Activated CD4-positive, alpha-beta T cell treated with anti-CD3 and anti-CD28 coated beads, Interleukin-2, amount 10 ng/mL, durations not matched to agents 7 days and 5 days (primary cell): Measurements from ENCODE around the gene SERAC1. TPM values are rescaled to one million over a fixed set of nuclear protein-coding genes. Genes with fewer than 3 reads are reported as not detected.

Experiments
- CTCF ChIA-PET: fragments of 350-600 bp; sonication (Branson Sonifier 250); formaldehyde crosslinking; loops from one replicate; lab custom pipeline; 2021; ENCODE audit warnings: antibody characterized with exemption; lab: Charles Lee
- POLR2A ChIA-PET: fragments of 350-600 bp; sonication (Branson Sonifier 250); formaldehyde crosslinking; loops from one replicate; lab custom pipeline; 2021; ENCODE audit warnings: antibody characterized with exemption; lab: Charles Lee
- DNase-seq: peaks from one replicate; pipeline ENCODE4 v3.0.0-alpha.2; 2020
- H3K27ac Mint-ChIP-seq: one replicate; pipeline ENCODE4 v1.8.0; 2021; ENCODE audit warnings: mild to moderate bottlenecking, moderate library complexity, mixed read lengths
- H3K27me3 Mint-ChIP-seq: one replicate; pipeline ENCODE4 v1.8.0; 2021; ENCODE audit warnings: mixed read lengths
- H3K36me3 Mint-ChIP-seq: one replicate; pipeline ENCODE4 v1.8.0; 2021; ENCODE audit warnings: low read depth, mixed read lengths
- H3K4me1 Mint-ChIP-seq: one replicate; pipeline ENCODE4 v1.8.0; 2021; ENCODE audit warnings: mixed read lengths
- H3K4me3 Mint-ChIP-seq: one replicate; pipeline ENCODE4 v1.8.0; 2021; ENCODE audit warnings: mild to moderate bottlenecking, moderate library complexity, mixed read lengths
- H3K9me3 Mint-ChIP-seq: one replicate; pipeline ENCODE4 v1.8.0; 2021; ENCODE audit warnings: mixed read lengths
- total RNA-seq, 2 experiments: library from RNA; stranded (reverse); gene quantifications; one replicate each; pipeline ENCODE4 v1.2.3, GENCODE V29; 2021

The SERAC1 gene
- total RNA-seq, 2 experiments from 2014 or later: 4.5 TPM

DNA sequence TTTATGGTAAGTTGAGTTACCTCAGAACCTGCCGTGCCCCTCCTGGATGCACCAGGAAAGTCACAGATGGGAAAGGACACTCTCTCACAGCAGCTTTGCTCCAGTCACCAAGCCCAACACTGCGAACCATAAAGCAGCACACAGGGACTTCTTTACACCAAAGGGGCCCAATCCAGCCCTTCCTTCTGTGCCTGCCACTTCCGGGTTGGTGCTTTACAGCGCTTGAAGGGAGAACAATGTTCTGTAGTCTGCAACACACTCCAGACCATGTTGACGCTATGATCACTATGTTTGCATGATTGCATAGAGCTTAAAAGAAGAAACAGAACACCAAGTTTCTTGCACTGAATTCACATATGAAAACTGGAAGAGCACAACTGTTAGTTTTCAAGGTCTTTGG, 57.1 kb downstream of the SERAC1 start:
- ChIA-PET CTCF (interaction anchor here (1.1 kb wide), 1 partner anchor 15 kb away, joined by 3 read pairs; no protein-coding TSS in a partner anchor), POLR2A (no interaction called here)
- no peak overlapping the region for H3K27ac Mint-ChIP-seq
- no peaks in the 10 kb centered on the region for H3K27me3 Mint-ChIP-seq
- DNase-seq: no peak
- H3K9me3 Mint-ChIP-seq: no peaks in the 10 kb centered on the region
- peaks cover 24% of the 10 kb centered on the region for H3K36me3 Mint-ChIP-seq
- no peak overlapping the region for H3K4me3 Mint-ChIP-seq
- no peaks in the 10 kb centered on the region for H3K4me1 Mint-ChIP-seq

DNA sequence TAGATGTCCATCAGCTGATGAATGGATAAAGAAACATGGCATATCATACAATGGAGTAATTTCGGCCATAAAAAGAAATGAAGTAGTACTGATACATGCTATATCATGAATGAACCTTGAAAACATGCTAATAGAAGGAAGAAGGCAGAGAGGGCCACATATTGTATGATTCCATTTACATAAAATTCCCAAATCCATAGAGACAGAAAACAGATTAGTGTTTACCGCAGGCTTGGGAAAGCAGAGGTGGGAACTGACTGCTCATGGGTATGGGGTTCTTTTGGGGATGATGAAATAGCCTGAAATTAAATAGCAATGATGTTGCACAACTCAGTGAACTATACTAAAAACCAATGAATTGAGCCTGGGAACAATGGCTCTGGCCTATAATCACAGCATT, 58.3 kb downstream of the SERAC1 start:
- H3K36me3 Mint-ChIP-seq: peaks cover 24% of the 10 kb centered on the region
- POLR2A ChIA-PET: no interaction called here
- no peaks in the 10 kb centered on the region for H3K4me1 Mint-ChIP-seq
- H3K9me3 Mint-ChIP-seq: no peaks in the 10 kb centered on the region
- no peaks in the 10 kb centered on the region for H3K27me3 Mint-ChIP-seq
- DNase-seq: no peak
- H3K27ac Mint-ChIP-seq: no peak overlapping the region
- CTCF ChIA-PET: interaction anchor here (0.8 to 1.2 kb wide), 2 partner anchors 37 to 398 kb away, joined by 3 to 4 read pairs; no protein-coding TSS in a partner anchor
- no peak overlapping the region for H3K4me3 Mint-ChIP-seq

DNA sequence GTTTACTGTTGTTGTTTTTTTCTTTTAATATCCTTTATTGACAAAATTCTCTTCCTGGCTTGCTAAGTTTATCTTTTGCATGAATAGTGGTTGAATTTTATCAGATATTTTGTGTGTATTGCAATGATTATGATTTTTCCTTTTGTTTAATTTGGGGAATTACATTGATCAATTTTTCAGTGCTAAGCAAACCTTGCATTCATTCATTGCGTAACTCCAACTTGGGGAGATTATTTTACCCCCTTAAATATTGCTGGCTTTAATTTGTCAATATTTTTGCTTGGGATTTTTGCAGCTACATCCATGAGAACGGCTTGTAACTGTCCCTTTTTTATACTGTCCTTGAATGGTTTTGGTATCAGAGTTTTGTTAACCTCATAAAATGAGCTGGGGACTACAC, 63.4 kb downstream of the SERAC1 start:
- H3K4me3 Mint-ChIP-seq: no peak overlapping the region
- ChIA-PET POLR2A (no interaction called here), CTCF (interaction anchor here (1.2 kb wide), 1 partner anchor 11 kb away, joined by 3 read pairs; no protein-coding TSS in a partner anchor)
- H3K4me1 Mint-ChIP-seq: no peaks in the 10 kb centered on the region
- no peaks in the 10 kb centered on the region for H3K27me3 Mint-ChIP-seq
- H3K9me3 Mint-ChIP-seq: no peaks in the 10 kb centered on the region
- no peak for DNase-seq
- no peak overlapping the region for H3K27ac Mint-ChIP-seq
- peaks cover 14% of the 10 kb centered on the region for H3K36me3 Mint-ChIP-seq

DNA sequence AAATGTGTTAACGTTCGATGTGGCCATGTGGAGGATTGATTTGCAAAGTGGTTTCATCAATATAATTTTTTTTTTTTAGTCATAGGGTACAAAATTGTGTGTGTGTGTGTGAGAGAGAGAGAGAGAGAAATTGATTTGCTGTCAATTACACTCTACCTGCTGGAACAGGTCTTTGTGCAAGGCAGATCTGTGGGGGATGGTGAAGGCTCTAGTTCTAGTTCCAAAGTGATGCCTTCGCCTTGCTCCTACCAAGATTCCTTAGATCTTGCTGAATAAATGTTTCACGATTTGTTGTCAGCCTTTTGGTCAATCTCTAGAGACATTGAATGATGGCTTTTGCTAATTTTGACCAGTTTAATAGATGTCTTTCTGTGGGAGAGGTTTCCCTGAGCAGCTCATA, 64.8 kb downstream of the SERAC1 start:
- CTCF ChIA-PET: no interaction called here
- Mint-ChIP-seq H3K4me1 (no peaks in the 10 kb centered on the region), H3K27ac (no peak overlapping the region), H3K36me3 (peaks cover 13% of the 10 kb centered on the region), H3K27me3 (no peaks in the 10 kb centered on the region), H3K9me3 (no peaks in the 10 kb centered on the region), H3K4me3 (no peak overlapping the region)
- POLR2A ChIA-PET: no interaction called here
- no peak for DNase-seq

DNA sequence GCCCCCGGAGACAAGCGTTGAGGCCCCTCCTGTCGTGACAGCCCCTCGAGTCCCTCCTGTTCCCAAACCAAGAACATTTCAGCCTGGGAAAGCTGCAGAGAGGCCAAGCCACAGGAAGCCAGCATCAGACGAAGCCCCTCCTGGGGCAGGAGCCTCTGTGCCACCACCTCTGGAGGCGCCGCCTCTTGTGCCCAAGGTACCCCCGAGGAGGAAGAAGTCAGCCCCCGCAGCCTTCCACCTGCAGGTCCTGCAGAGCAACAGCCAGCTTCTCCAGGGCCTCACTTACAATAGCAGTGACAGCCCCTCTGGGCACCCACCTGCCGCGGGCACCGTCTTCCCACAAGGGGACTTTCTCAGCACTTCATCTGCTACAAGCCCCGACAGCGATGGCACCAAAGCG, 72.4 kb downstream of the SERAC1 start:
- Mint-ChIP-seq H3K27me3 (no peaks in the 10 kb centered on the region), H3K36me3 (peaks cover 41% of the 10 kb centered on the region), H3K4me1 (no peaks in the 10 kb centered on the region), H3K9me3 (no peaks in the 10 kb centered on the region), H3K27ac (no peak overlapping the region), H3K4me3 (no peak overlapping the region)
- no peak for DNase-seq
- ChIA-PET POLR2A (interaction anchor here (0.6 kb wide), 1 partner anchor 33 kb away, joined by 3 read pairs; no protein-coding TSS in a partner anchor), CTCF (interaction anchor here (1.5 kb wide), 1 partner anchor 70 kb away, joined by 5 read pairs; no protein-coding TSS in a partner anchor)

DNA sequence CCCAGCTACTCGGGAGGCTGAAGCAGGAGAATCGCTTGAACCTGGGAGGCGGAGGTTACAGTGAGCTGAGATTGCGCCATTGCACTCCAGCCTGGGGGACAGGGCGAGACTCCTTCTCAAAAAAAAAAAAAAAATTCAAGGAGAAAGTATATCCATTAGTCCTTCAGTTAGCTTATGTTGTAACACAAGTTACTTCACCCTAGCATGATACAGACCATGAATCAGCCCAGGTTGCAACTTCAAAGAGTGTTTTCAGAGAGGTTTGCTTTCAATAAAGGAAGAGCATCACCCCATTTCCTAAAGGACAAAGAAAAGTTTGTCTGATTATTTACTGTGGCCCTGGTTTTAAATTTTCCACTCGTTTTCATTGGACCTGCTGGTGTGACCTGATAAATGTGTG, 73.0 kb downstream of the SERAC1 start:
- no peak overlapping the region for H3K27ac Mint-ChIP-seq
- CTCF ChIA-PET: interaction anchor here (1.5 kb wide), 1 partner anchor 69 kb away, joined by 5 read pairs; no protein-coding TSS in a partner anchor
- POLR2A ChIA-PET: interaction anchor here (0.6 kb wide), 1 partner anchor 34 kb away, joined by 3 read pairs; no protein-coding TSS in a partner anchor

DNA sequence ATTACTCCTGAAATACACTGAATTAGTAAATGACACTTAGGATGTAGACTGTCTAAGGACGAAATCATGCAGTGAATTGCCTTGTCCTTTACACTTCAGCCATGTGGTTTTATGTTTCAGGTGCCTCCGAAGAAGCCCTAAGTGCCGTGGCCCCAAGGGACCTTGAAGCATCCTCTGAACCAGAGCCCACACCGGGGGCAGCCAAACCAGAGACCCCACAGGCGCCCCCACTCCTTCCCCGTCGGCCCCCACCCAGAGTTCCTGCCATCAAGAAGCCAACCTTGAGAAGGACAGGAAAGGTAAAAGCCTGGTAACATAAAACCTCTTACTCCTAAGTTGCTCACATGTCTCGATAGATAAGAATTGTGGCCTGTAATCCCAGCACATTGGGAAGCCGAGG, 75.3 kb downstream of the SERAC1 start:
- H3K36me3 Mint-ChIP-seq: peaks cover 56% of the 10 kb centered on the region

More for the DNA sequence above, 73.0 kb downstream of the SERAC1 start:
- Mint-ChIP-seq H3K27me3 (no peaks in the 10 kb centered on the region), H3K9me3 (no peaks in the 10 kb centered on the region), H3K4me1 (no peaks in the 10 kb centered on the region), H3K36me3 (peaks cover 44% of the 10 kb centered on the region), H3K4me3 (no peak overlapping the region)
- no peak for DNase-seq

DNA sequence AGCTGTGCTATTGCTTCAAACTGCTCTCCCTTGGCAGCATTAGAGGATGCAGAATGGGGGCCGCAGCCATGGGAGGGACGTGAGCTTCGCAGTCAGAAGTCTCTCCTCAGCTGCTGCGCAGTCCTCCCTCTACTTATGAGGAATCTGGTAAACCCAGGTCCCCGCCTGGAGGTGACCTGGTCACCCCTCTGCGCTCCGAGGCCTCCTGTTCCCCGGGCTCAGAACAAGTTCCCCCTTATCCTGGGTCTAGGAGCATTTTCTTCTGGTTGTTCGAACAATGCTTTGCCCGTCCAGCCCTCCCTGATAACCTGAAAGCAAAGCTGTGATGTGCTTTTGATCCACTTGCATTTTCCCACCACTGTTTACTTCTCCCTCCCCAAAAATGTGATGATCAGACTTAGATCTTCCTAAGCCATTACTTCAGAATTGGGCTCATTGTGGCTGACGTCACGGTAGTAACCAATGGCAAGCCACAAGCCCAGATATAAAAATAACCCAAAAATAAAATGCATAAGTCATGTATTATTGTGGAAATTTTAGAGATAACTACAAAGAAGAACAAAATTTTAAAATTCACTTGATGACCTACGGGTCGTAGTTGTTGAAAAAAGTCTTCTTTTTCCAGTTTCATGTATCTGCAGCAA, 80.7 kb downstream of the SERAC1 start:
- H3K27ac Mint-ChIP-seq: peak overlapping the region; percentile 83
- no peaks in the 10 kb centered on the region for H3K9me3 Mint-ChIP-seq
- no peak for DNase-seq
- ChIA-PET CTCF (interaction anchor here (0.7 to 2.5 kb wide), 3 partner anchors 9 to 151 kb away, joined by 3 to 16 read pairs (median 3); no protein-coding TSS in a partner anchor), POLR2A (no interaction called here)
- no peak overlapping the region for H3K4me3 Mint-ChIP-seq
- H3K36me3 Mint-ChIP-seq: peaks cover 67% of the 10 kb centered on the region
- no peaks in the 10 kb centered on the region for H3K27me3 Mint-ChIP-seq
- peaks cover 24% of the 10 kb centered on the region for H3K4me1 Mint-ChIP-seq

More for the DNA sequence above, 75.3 kb downstream of the SERAC1 start:
- no peak overlapping the region for H3K27ac Mint-ChIP-seq
- POLR2A ChIA-PET: no interaction called here
- DNase-seq: no peak
- H3K4me3 Mint-ChIP-seq: no peak overlapping the region
- no peaks in the 10 kb centered on the region for H3K27me3 Mint-ChIP-seq
- no peaks in the 10 kb centered on the region for H3K9me3 Mint-ChIP-seq
- no peaks in the 10 kb centered on the region for H3K4me1 Mint-ChIP-seq
- CTCF ChIA-PET: no interaction called here

DNA sequence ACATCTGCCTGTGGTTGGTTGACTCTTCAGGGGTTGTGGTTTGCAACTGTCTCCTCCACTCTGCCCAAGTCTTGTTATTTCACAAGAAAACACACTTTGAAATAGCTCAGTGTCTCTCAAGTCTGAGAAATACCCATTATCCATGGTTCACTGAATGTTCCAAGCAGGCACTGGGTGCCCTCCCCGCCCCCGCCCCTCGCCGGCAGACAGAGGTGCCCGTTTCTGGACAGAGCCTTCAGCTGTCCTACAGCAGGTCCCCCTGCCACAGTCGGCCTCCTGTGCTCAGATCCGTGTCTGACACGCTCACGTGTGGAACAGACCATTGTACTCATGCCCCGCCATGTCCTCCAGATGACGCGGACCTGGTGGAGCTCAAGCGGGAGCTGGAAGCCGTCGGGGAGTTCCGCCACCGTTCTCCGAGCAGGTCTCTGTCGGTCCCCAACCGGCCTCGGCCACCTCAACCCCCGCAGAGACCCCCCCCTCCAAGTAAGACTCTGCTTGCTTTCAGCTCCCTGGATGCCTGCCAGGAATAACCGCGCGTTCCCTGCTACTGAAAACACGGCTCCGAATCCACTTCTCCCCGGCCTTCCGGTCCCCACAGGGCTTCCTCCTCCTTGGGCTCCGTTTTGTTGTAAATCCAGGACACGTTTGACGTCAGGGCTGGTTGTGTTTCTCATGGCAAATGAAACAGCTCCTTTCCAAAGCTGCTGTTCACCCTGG, 81.4 kb downstream of the SERAC1 start:
- Mint-ChIP-seq H3K27me3 (no peaks in the 10 kb centered on the region), H3K4me1 (peaks cover 24% of the 10 kb centered on the region), H3K9me3 (no peaks in the 10 kb centered on the region), H3K4me3 (peak overlapping the region; percentile 32), H3K36me3 (peaks cover 64% of the 10 kb centered on the region), H3K27ac (peak overlapping the region; percentile 83)
- DNase-seq: peak; percentile 45
- ChIA-PET POLR2A (no interaction called here), CTCF (interaction anchor here (0.7 to 2.5 kb wide), 5 partner anchors 10 to 224 kb away, joined by 3 to 16 read pairs (median 3); no protein-coding TSS in a partner anchor)

DNA sequence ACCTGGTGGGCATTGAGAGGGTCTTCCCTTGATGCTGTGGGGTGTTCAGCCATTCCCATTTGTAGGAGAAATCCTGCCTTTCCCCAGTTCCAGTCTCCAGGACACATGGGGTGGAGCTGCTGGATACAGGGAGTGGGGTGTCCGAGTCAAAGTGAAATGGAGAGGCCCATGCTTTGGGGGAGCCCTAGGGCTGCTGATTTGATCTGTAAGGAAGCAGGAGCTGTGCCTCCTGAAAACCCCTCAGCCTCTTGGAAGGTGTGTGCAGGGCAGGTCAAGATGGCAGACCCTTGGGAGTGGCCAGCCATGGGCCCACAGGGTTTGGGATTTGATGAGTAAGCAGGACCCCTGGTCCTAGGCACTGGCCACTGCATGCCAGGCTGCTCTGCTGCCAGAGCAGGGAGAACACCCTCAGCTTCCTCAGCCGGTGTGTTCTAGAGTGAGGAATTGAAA, 82.0 kb downstream of the SERAC1 start:
- Mint-ChIP-seq H3K27me3 (no peaks in the 10 kb centered on the region), H3K9me3 (no peaks in the 10 kb centered on the region), H3K4me1 (peaks cover 24% of the 10 kb centered on the region), H3K36me3 (peaks cover 67% of the 10 kb centered on the region), H3K27ac (peak overlapping the region; percentile 83), H3K4me3 (no peak overlapping the region)
- CTCF ChIA-PET: interaction anchor here (0.9 to 2.5 kb wide), 6 partner anchors 12 to 223 kb away, joined by 3 to 16 read pairs (median 4); no protein-coding TSS in a partner anchor
- POLR2A ChIA-PET: no interaction called here
- DNase-seq: no peak

DNA sequence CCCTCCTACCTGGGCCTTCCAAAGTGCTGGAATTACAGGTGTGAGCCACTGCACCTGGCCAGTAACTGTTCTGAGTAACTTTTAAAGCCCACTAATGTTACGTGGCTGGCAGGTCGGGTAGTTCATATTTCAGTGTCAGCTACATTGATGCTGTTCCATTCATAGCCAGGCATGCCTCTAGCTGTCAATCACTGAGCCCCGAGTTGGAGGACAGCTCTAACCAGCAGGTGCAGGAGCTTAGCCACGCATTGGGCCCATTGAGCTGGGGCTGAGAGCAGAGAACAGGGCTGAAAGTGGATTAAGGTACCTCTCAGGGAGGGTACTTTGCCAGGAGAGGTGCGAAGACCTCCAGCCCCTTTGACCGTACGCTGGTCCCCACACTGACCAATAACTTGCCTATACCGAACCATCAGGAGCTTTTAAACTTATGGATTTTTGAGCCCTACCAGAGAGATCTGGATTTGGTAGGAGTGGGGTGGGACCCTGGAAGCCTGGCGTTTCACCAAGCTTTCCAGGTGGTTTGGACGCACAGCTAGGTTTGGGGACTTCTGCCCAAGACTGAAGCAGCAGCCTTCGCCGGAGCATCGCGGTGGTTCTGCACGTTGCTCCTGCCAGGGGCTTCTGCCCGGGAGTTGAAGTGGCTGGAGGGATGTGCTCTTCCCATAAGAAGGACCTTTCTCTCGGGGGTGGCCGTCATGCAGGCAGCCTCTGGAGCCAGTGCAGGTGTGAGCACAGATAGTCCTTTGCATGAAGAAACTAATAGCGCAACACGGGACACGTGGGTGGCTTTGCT, 82.6 kb downstream of the SERAC1 start:
- H3K36me3 Mint-ChIP-seq: peaks cover 72% of the 10 kb centered on the region
- H3K27me3 Mint-ChIP-seq: no peaks in the 10 kb centered on the region
- ChIA-PET POLR2A (no interaction called here), CTCF (interaction anchor here (0.9 to 2.5 kb wide), 6 partner anchors 12 to 223 kb away, joined by 3 to 16 read pairs (median 4); no protein-coding TSS in a partner anchor)
- no peaks in the 10 kb centered on the region for H3K9me3 Mint-ChIP-seq
- H3K27ac Mint-ChIP-seq: no peak overlapping the region
- H3K4me3 Mint-ChIP-seq: no peak overlapping the region
- peaks cover 24% of the 10 kb centered on the region for H3K4me1 Mint-ChIP-seq
- no peak for DNase-seq
